Activated naive CD8-positive, alpha-beta T cell treated with anti-CD3 and anti-CD28 coated beads, Interleukin-2, amount 50 U/mL, for 16 hours (primary cell): Measurements from ENCODE around the gene TYMP.
A peak's percentile ranks its signal among the peaks of the same experiment; 100 is the strongest.
"Not testable (repeated sequence)": the region's sequence is repeated elsewhere in the genome, so short reads cannot be mapped to it uniquely, and the experiment has no call there.

ENCODE experiments used
- DNase-seq: peaks from one replicate; pipeline ENCODE4 v3.0.0-alpha.2; 2020; ENCODE audit warnings: low read depth, low spot score

Gene TYMP

DNA sequence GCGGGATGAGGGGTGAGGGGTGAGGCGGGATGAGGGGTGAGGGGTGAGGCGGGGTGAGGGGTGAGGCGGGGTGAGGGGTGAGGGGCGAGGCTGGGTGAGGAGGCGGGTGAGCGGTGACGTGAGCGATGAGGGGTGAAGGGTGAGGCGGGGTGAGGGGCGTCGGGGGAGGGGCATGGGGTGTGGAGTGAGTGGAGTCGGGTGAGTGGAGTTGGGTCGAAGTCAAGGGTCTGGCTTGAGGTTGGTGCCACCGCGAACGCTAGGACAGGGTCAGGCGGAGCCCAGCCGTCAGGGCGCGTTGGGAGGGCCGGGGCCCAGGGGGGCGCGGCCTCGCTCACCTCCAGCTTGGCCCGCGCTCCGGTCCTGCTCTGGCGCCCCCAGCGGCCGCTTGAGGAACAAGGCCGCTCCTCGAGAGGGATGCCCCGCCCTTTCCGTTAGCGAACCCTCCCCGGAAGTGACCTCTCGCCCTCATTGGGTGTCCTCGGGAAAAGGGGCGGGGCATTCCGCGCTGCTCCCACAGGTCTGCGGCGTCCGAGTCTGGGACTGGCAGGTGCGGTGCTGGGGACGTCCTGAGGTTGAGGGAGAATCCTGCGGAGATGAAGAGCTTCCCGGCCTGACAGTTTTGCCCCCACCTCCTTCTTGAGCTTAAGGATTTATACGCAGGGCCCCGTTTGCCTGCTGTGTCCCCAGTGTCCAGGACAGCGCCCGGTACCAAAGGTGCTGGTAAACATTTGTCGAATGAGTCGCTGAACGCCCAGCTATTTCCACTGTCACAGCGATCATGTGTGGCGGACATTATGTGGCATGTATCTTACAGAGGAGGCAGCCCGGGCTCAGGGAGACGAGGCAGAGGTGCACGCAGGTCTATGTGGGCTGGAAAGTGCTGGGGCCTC, 33.0 kb upstream of the TYMP start, which contains the start of gene SYCE3:
Gene SYCE3, minus strand, starts transcription at position 397 of the 890 bp plus-strand sequence. CDS start 6,514 bp downstream, outside the sequence.
- DNase-seq: peak; percentile 95

DNA sequence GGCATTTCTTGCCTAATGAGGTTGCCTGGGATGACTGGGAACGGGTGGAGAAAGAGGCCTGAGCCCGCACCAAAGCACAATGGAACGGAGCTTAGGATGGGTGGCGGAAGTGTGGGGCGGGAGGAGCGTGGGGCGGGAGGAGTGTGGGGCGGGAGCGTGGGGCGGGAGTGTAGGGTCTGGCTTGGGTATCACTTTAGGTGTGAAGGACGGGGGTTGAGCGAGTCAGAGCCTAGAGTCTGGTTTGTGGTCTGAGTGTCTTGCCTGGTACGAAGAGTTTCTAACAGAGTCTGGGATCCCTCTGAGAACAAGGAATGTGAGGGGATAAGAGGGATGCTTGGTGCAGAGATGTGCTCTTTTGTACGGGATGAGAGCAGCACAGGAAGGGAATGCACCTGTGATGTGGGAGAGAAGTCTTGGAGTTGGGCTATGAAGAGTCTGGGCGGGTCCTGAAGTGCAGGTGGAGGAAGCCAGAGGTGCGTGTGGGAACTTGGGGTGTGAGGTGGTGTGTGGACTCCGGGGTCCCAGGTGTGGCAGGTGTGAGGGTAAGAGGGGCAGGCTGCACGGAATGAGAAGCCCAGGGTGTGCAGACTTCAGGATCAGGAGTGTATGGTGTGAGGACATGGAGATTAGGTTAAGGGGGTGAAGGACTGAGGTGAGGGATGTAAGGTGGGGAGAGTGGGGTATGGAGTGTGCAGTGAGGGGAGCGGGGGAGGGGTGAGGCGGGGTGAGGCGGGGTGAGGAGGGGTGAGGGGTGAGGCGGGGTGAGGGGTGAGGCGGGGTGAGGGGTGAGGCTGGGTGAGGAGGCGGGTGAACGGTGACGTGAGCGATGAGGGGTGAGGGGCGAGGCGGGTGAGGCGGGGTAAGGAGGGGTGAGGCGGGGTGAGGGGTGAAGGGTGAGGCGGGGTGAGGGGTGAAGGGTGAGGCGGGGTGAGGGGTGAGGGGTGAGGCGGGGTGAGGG, 31.9 kb upstream of the TYMP start:
- DNase-seq: no peak

GRCh38 chr22:50560034-50560433, 30.2 kb upstream of the TYMP start:
- no peak for DNase-seq

GRCh38 chr22:50556703-50557102, 26.9 kb upstream of the TYMP start:
- no peak for DNase-seq

DNA sequence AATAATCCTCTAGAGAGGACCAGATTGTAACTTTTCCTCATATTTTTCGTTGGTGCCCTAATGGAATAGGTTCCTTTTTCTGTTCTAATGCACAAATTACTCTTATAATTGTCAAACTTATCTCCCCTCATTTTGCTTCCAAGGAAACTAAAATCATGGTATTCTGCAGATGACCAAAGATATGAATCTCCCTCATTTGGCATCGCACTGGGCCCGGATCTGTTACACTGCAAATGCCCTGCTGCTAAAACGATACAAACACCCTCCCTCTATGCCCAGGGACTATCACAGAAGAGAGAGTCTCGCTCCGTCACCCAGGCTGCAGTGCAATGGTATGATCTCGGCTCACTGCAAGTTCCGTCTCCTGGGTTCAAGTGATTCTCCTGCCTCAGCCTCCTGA, 23.5 kb upstream of the TYMP start:
- DNase-seq: no peak

GRCh38 chr22:50551160-50551752, 21.4 kb upstream of the TYMP start:
- no peak for DNase-seq

DNA sequence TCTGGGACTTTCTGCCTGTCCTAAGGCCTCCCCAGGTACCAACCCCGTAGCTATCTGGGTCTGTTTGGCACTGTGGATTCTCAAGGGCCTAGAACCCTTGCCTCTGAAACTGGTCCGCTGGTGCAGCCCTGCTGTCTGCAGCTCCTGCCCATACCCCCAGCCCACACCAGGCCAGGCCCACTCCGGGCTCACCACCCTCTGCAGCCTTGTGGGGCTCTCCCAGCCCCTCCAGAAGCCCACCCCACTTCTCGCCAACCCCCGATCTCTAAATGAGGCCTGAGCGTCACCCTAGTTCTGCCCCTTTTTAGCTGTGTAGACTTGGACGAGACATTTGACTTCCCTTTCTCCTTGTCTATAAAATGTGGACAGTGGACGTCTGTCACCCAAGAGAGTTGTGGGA, 20.6 kb upstream of the TYMP start:
- DNase-seq: no peak

GRCh38 chr22:50548921-50549790, 19.3 kb upstream of the TYMP start:
- no peak for DNase-seq

- DNase-seq: no peak
Observed at GRCh38 chr22:50548040-50548920, 18.5 kb upstream of the TYMP start.

DNA sequence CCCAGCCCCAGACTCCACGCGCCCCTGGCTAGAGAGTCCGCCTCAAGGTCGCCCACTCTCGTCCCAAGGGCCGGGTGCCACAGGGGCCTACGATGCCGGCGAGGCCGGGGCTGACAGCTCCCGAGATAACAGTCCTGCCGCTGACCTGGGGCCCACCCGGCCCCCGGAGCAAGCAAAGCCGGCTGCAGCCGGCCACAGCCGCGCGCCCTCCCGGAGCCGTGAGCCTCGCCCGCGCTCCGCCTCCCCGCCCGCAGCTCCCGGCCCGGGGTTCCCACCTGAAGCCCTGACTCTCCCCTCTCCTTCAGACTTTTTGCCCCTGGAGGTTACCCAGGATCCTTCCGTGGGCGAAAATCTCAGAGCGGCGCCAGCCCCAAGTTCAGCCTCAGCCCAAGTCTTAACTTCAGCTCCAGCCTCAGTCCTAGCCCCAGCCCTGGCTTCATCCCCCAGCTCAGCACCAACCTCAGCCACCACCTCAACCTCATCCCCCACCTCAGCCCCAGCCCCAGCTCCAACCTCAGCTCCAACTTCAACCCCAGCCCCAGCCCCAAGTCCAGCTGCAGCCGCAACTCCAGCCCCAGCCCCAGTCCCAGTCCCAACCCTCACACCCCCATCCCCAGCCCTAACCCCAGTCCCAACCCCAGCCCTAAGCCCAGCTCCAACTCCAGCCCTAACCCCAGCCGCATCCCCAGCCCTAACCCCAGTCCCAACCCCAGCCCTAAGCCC, 17.6 kb upstream of the TYMP start:
- DNase-seq: no peak

- no peak for DNase-seq
Observed at GRCh38 chr22:50546326-50547262, 16.8 kb upstream of the TYMP start.

- DNase-seq: no peak
Observed at GRCh38 chr22:50545522-50546325, 15.9 kb upstream of the TYMP start, which contains the start of gene KLHDC7B. TSS of gene KLHDC7B (plus strand) at chr22:50545899. CDS start at chr22:50546244, 345 bp downstream.

GRCh38 chr22:50544746-50545253, 15.0 kb upstream of the TYMP start:
- no peak for DNase-seq

DNA sequence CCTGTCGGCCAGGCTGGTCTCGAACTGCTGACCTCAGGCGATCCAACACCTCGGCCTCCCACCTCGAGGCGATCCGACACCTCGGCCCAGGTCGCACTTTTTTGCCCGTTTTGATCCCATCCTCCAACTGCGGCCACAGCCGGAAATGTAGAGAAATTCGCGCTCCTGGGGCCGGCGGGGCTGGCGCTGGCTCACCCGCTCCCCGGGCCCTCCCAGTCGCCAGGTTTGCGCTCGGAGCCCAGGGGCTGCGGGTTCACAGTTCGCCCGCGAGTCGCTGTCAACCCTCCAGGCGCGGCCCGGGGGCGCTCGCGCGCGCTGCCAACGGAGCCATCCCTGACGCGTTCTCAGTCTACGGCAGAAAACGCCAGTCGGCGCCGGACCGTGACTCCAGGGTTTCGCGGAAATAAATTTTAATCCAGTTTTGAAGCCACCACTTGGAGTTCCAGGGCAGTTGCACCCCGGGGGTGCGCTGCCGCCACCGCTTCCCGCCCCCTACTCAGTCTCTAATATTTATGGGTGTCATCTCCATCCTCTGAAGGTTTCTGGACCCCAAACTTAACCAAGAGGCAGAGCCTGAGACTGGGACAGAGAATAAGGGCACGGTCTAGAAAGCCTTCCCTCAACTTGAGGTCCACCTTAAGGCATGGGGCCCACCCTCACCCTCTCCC, 14.4 kb upstream of the TYMP start:
- peak; percentile 56 for DNase-seq

- no peak for DNase-seq
Observed at GRCh38 chr22:50542416-50542927, 12.7 kb upstream of the TYMP start.

GRCh38 chr22:50541667-50542026, 11.8 kb upstream of the TYMP start:
- DNase-seq: not testable (repeated sequence)
